HL-60 (cell line): ENCODE measurements around the gene PPM1A.
A peak's percentile ranks its signal among the peaks of the same experiment; 100 is the strongest.

ENCODE experiments used
- DNase-seq, 2 experiments: peaks; one replicate each; pipeline ENCODE4 v3.0.0-alpha.2; 2010 to 2020; ENCODE audit warnings: low read depth in 1 of 2, low spot score in 1 of 2
- H3K27ac ChIP-seq: fragments of 250-450 bp; sonication (Bioruptor Pico); replicated peaks from 2 replicates; pipeline ENCODE4 v1.5.1; 2020; ENCODE audit warnings: mild to moderate bottlenecking, moderate library complexity
- H3K27me3 ChIP-seq: fragments of 250-450 bp; sonication (Bioruptor Pico); 2 replicates; pipeline ENCODE4 v1.5.1; 2021; ENCODE audit warnings: mild to moderate bottlenecking, moderate library complexity; ENCODE audit not compliant: insufficient read depth, poor library complexity, severe bottlenecking
- H3K4me3 ChIP-seq: replicated peaks from 2 replicates; pipeline ENCODE4 v1.5.1; 2011; ENCODE audit warnings: mild to moderate bottlenecking, control low read depth, low read length; ENCODE audit not compliant: insufficient read depth
- GABPA ChIP-seq: IDR thresholded peaks from 2 replicates; pipeline ENCODE4 v1.6.1; 2012; ENCODE audit warnings: low read depth
- POLR2AphosphoS5 ChIP-seq: IDR thresholded peaks from 2 replicates; pipeline ENCODE4 v1.6.1; 2012; ENCODE audit warnings: low read depth
- SPI1 ChIP-seq: IDR thresholded peaks from 2 replicates; pipeline ENCODE4 v1.6.1; 2012; ENCODE audit warnings: low read depth, mild to moderate bottlenecking, borderline replicate concordance
- TF ChIP-seq, protein P1 (sequence below): IDR thresholded peaks from 2 replicates; pipeline ENCODE4 v1.6.1; 2012; ENCODE audit warnings: low read depth; ENCODE audit not compliant: insufficient replicate concordance
- TF ChIP-seq, protein P2 (sequence below): IDR thresholded peaks from one replicate; pipeline ENCODE4 v1.5.1; 2011; ENCODE audit warnings: low read length, control low read depth, inconsistent platforms; ENCODE audit not compliant: insufficient read depth

The PPM1A gene

DNA sequence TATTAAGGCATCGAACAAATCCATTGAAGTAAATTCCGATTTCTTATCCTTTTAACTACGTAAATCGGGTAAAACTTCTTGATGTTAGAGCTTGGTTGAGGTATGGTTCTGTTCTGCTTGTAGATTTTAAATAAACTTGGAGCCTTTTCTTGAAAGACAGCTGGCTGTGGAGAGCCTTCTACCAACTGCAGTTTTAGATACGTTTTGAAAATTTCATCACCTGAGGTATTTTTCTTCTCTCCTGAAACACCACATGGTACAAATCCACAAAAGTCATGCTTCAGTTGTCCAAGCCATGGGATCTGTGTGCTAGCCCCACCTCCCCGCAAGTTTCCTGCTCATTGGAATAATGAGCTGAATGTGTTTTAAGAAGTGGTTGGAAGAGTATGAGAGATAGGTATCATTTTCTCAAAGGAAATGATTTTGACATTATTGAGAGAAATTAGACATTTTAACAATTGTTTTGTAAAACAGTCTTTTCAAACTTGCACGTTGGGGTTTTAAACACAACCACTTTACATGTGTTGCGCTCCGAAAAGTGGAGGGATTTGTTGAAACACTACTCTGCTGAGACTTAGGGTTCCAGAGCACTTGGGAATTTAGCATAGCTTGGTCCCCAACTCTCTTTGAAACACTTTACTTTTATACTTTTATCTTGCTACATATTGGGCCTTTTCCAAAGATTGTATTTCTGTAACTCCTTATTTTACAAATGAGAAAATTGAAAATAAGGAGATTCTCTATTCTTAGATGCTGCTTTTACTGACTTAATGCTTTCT lies 1.4 kb downstream of the PPM1A start:
- Histone ChIP-seq H3K27me3 (no peaks in the 10 kb centered on the region), H3K27ac (peak overlapping the region; percentile 57), H3K4me3 (peak overlapping the region; percentile 64)
- TF ChIP-seq, protein P1, sequence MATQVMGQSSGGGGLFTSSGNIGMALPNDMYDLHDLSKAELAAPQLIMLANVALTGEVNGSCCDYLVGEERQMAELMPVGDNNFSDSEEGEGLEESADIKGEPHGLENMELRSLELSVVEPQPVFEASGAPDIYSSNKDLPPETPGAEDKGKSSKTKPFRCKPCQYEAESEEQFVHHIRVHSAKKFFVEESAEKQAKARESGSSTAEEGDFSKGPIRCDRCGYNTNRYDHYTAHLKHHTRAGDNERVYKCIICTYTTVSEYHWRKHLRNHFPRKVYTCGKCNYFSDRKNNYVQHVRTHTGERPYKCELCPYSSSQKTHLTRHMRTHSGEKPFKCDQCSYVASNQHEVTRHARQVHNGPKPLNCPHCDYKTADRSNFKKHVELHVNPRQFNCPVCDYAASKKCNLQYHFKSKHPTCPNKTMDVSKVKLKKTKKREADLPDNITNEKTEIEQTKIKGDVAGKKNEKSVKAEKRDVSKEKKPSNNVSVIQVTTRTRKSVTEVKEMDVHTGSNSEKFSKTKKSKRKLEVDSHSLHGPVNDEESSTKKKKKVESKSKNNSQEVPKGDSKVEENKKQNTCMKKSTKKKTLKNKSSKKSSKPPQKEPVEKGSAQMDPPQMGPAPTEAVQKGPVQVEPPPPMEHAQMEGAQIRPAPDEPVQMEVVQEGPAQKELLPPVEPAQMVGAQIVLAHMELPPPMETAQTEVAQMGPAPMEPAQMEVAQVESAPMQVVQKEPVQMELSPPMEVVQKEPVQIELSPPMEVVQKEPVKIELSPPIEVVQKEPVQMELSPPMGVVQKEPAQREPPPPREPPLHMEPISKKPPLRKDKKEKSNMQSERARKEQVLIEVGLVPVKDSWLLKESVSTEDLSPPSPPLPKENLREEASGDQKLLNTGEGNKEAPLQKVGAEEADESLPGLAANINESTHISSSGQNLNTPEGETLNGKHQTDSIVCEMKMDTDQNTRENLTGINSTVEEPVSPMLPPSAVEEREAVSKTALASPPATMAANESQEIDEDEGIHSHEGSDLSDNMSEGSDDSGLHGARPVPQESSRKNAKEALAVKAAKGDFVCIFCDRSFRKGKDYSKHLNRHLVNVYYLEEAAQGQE: no peak
- TF ChIP-seq GABPA (no peak), POLR2AphosphoS5 (no peak), SPI1 (no peak)
- TF ChIP-seq, protein P2, sequence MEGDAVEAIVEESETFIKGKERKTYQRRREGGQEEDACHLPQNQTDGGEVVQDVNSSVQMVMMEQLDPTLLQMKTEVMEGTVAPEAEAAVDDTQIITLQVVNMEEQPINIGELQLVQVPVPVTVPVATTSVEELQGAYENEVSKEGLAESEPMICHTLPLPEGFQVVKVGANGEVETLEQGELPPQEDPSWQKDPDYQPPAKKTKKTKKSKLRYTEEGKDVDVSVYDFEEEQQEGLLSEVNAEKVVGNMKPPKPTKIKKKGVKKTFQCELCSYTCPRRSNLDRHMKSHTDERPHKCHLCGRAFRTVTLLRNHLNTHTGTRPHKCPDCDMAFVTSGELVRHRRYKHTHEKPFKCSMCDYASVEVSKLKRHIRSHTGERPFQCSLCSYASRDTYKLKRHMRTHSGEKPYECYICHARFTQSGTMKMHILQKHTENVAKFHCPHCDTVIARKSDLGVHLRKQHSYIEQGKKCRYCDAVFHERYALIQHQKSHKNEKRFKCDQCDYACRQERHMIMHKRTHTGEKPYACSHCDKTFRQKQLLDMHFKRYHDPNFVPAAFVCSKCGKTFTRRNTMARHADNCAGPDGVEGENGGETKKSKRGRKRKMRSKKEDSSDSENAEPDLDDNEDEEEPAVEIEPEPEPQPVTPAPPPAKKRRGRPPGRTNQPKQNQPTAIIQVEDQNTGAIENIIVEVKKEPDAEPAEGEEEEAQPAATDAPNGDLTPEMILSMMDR: no peak
- no peak for DNase-seq

DNA sequence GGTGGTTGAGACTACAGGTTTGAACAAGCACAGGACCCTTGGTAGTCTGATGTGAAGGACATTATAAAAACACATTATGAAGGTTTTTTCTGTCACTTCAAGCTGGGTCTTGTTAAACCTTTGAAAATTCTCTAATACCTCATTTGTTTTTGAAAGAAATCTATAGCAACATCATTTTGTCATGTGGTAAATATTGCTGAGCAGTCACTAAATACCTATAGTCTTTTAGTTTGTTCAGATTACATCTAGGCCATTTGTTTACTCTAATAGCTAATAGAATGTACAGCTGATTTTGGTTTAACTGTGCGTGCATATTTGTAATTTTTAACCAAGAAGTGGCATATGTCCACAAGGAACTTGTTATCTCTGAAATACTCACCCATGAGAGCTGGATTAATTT lies 2.9 kb downstream of the PPM1A start:
- Histone ChIP-seq H3K27me3 (no peaks in the 10 kb centered on the region), H3K27ac (no peak overlapping the region), H3K4me3 (no peak overlapping the region)
- TF ChIP-seq POLR2AphosphoS5 (no peak), GABPA (no peak), SPI1 (no peak)
- TF ChIP-seq, protein P1: no peak
- TF ChIP-seq, protein P2: no peak
- DNase-seq: no peak

DNA sequence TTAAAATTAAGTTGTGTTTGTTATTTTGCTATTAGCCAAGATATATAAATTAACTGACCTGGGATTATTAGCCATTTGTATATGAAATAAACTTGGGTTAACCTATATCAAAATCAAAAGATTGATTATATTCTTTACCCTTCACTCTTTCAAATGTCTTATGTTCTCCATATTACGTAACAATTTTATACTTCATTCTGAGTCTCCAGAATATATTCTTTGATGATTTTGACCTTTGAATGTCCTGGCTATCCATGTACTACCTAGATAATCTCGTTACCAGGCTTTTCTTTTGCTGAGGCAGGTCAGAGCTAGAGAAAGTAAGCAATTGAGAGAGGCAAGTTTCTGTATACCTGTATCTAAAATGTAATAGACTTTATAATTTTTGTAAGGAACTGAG lies 3.6 kb downstream of the PPM1A start:
- no peak overlapping the region for H3K27ac ChIP-seq
- no peak overlapping the region for H3K4me3 ChIP-seq
- no peak for DNase-seq
- no peaks in the 10 kb centered on the region for H3K27me3 ChIP-seq
- TF ChIP-seq POLR2AphosphoS5 (no peak), SPI1 (no peak), GABPA (no peak)
- TF ChIP-seq, protein P1: no peak
- TF ChIP-seq, protein P2: no peak
